Large intestine (tissue), 3 donors: ENCODE data around the gene RPS25. TPM values are rescaled to one million over a fixed set of nuclear protein-coding genes. Genes with fewer than 3 reads are reported as not detected.
"Not testable (repeated sequence)": the region's sequence is repeated elsewhere in the genome, so short reads cannot be mapped to it uniquely, and the experiment has no call there.

Source experiments
- DNase-seq, 2 donors: peaks; one replicate each; pipeline versions ENCODE4 v3.0.0 to v3.0.0-alpha.2; 2013
- H3K27ac ChIP-seq: one replicate; pipeline ENCODE4 v1.5.1; 2013; ENCODE audit warnings: low read length
- H3K27me3 ChIP-seq: 2 replicates; pipeline ENCODE4 v1.6.1; 2013; ENCODE audit warnings: low read length; ENCODE audit not compliant: control insufficient read depth, insufficient read depth
- H3K36me3 ChIP-seq: 2 replicates; pipeline ENCODE4 v1.6.1; 2013; ENCODE audit warnings: low read length; ENCODE audit not compliant: control insufficient read depth, insufficient read depth
- H3K4me1 ChIP-seq: one replicate; pipeline ENCODE4 v1.6.1; 2013; ENCODE audit warnings: low read length; ENCODE audit not compliant: control insufficient read depth, insufficient read depth
- H3K4me3 ChIP-seq: one replicate; pipeline ENCODE4 v1.5.1; 2013; ENCODE audit warnings: low read length
- H3K9me3 ChIP-seq: one replicate; pipeline ENCODE4 v1.6.1; 2013; ENCODE audit warnings: mild to moderate bottlenecking, low read depth, low read length, moderate library complexity; ENCODE audit not compliant: control insufficient read depth
- WGBS: methylation state at CpG from one replicate; pipeline ENCODE4 v1.1.5; 2013; ENCODE audit warnings: low lambda C conversion rate; ENCODE audit not compliant: insufficient coverage; 5-methylcytosine and 5-hydroxymethylcytosine counted together
- polyA plus RNA-seq: library from polyadenylated mRNA; unstranded; fragments of 120-200 nt; gene quantifications from one replicate; pipeline ENCODE4 v1.2.1, GENCODE V29; 2013

RPS25 gene
- polyA plus RNA-seq, 1 donor = 1,295 TPM

GRCh38 chr11:118998388-118998717 is 19.8 kb downstream of the RPS25 start:
- no peak for DNase-seq
- H3K27ac ChIP-seq = peak overlapping the region; percentile 73
- no peaks in the 10 kb centered on the region for H3K27me3 ChIP-seq
- H3K4me3 ChIP-seq = peak overlapping the region; percentile 89
- no peaks in the 10 kb centered on the region for H3K9me3 ChIP-seq
- H3K36me3 ChIP-seq = peaks cover 21% of the 10 kb centered on the region
- H3K4me1 ChIP-seq = peaks cover 4% of the 10 kb centered on the region
- no CpG with 5 or more reads among the region's 19 CpGs for WGBS

GRCh38 chr11:118997627-118998387 is 20.3 kb downstream of the RPS25 start, which contains the start of gene CENATAC:
Gene CENATAC, plus strand, starts transcription at chr11:118998138. Its CDS starts 60 bp downstream, at chr11:118998198.
- Histone ChIP-seq H3K36me3 (peaks cover 17% of the 10 kb centered on the region), H3K4me3 (peak within 1 kb of the TSS; percentile 89), H3K9me3 (no peaks in the 10 kb centered on the region), H3K27me3 (no peaks in the 10 kb centered on the region), H3K4me1 (peaks cover 4% of the 10 kb centered on the region), H3K27ac (peak within 1 kb of the TSS; percentile 73)
- DNase-seq = peak; percentile 92 to 93
- no CpG with 5 or more reads among the region's 54 CpGs for WGBS

- H3K4me3 ChIP-seq = peak overlapping the region; percentile 89
- peaks cover 4% of the 10 kb centered on the region for H3K4me1 ChIP-seq
- DNase-seq = peak in 1 of 2 donors; percentile 16
- H3K36me3 ChIP-seq = peaks cover 11% of the 10 kb centered on the region
- H3K9me3 ChIP-seq = peaks cover 2% of the 10 kb centered on the region
- no peaks in the 10 kb centered on the region for H3K27me3 ChIP-seq
- no CpG with 5 or more reads among the region's 22 CpGs for whole genome bisulfite sequencing
- H3K27ac ChIP-seq = peak overlapping the region; percentile 25
Measured at GRCh38 chr11:118996926-118997626, 21.1 kb downstream of the RPS25 start.

- no CpG with 5 or more reads among the region's 44 CpGs for WGBS
- not testable (repeated sequence) for DNase-seq, H3K36me3 ChIP-seq
Measured at GRCh38 chr11:118991486-118992038, 26.6 kb downstream of the RPS25 start.

GRCh38 chr11:118988280-118988679 is 29.9 kb downstream of the RPS25 start:
- no peak for DNase-seq
- Histone ChIP-seq H3K9me3 (peaks cover 6% of the 10 kb centered on the region), H3K4me3 (no peak overlapping the region), H3K27ac (no peak overlapping the region), H3K27me3 (no peaks in the 10 kb centered on the region), H3K4me1 (no peaks in the 10 kb centered on the region), H3K36me3 (no peaks in the 10 kb centered on the region)
- WGBS = no CpG with 5 or more reads among the region's 5 CpGs

More at GRCh38 chr11:118991486-118992038, 26.6 kb downstream of the RPS25 start:
- H3K27me3 ChIP-seq, H3K4me1 ChIP-seq, H3K27ac ChIP-seq, H3K9me3 ChIP-seq, H3K4me3 ChIP-seq: not testable (repeated sequence)

GRCh38 chr11:118984825-118985224 is 33.3 kb downstream of the RPS25 start:
- no peak overlapping the region for H3K27ac ChIP-seq
- H3K4me1 ChIP-seq = peaks cover 10% of the 10 kb centered on the region
- DNase-seq = no peak
- no CpG with 5 or more reads among the region's 2 CpGs for WGBS
- H3K27me3 ChIP-seq = no peaks in the 10 kb centered on the region
- no peak overlapping the region for H3K4me3 ChIP-seq
- no peaks in the 10 kb centered on the region for H3K9me3 ChIP-seq
- no peaks in the 10 kb centered on the region for H3K36me3 ChIP-seq

- not testable (repeated sequence) for H3K27me3 ChIP-seq, H3K4me3 ChIP-seq, DNase-seq, H3K27ac ChIP-seq, H3K36me3 ChIP-seq, H3K9me3 ChIP-seq
- H3K4me1 ChIP-seq = peaks cover 14% of the 10 kb centered on the region
- no CpG with 5 or more reads among the region's 8 CpGs for WGBS
Measured at GRCh38 chr11:118984337-118984736, 33.8 kb downstream of the RPS25 start.

- Histone ChIP-seq H3K27ac (peak overlapping the region; percentile 60), H3K27me3 (no peaks in the 10 kb centered on the region), H3K4me3 (no peak overlapping the region), H3K4me1 (peaks cover 18% of the 10 kb centered on the region), H3K36me3 (no peaks in the 10 kb centered on the region), H3K9me3 (no peaks in the 10 kb centered on the region)
- peak; percentile 56 to 80 for DNase-seq
- 0% methylated on average over 1 of the region's 21 CpGs for WGBS
Measured at GRCh38 chr11:118980191-118980881, 37.8 kb downstream of the RPS25 start.

GRCh38 chr11:118979434-118979833 is 38.7 kb downstream of the RPS25 start:
- no peaks in the 10 kb centered on the region for H3K36me3 ChIP-seq
- no CpG with 5 or more reads among the region's 9 CpGs for WGBS
- H3K27me3 ChIP-seq = no peaks in the 10 kb centered on the region
- H3K9me3 ChIP-seq = no peaks in the 10 kb centered on the region
- no peak overlapping the region for H3K4me3 ChIP-seq
- peaks cover 18% of the 10 kb centered on the region for H3K4me1 ChIP-seq
- DNase-seq = peak in 1 of 2 donors; percentile 19
- no peak overlapping the region for H3K27ac ChIP-seq
